ENCODE results near the gene DRD2.

Gene DRD2

DNA sequence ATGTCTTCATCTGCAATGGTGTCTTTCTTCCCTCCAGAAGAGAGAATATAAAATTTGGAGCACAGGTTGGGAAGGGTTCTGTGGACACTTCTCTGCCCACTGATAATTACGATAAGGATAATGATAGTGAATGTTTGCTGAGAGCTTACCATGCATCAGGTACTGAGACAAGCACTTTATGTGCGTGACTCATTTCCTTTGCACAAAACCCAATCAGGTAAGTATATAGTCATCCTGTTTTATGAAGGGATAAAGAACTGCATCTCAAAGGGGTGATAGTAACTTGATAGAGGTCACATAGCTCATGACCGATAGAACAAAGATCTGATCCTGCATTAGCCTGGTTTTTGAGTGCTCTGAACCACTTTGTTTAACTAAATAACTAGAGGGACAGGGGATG lies 9.4 kb downstream of the DRD2 start:
- H3F3A ChIP-seq (ENCODE audit: insufficient read depth) = no peaks in the 10 kb centered on the region
- H3K9ac ChIP-seq (ENCODE audit: low read length) = no peak overlapping the region
- TF ChIP-seq, protein P1, sequence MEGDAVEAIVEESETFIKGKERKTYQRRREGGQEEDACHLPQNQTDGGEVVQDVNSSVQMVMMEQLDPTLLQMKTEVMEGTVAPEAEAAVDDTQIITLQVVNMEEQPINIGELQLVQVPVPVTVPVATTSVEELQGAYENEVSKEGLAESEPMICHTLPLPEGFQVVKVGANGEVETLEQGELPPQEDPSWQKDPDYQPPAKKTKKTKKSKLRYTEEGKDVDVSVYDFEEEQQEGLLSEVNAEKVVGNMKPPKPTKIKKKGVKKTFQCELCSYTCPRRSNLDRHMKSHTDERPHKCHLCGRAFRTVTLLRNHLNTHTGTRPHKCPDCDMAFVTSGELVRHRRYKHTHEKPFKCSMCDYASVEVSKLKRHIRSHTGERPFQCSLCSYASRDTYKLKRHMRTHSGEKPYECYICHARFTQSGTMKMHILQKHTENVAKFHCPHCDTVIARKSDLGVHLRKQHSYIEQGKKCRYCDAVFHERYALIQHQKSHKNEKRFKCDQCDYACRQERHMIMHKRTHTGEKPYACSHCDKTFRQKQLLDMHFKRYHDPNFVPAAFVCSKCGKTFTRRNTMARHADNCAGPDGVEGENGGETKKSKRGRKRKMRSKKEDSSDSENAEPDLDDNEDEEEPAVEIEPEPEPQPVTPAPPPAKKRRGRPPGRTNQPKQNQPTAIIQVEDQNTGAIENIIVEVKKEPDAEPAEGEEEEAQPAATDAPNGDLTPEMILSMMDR (IDR thresholded peaks at IDR 0.05; ENCODE audit: insufficient read depth, low read length, poor library complexity, severe bottlenecking) = no peak
- no peak for TF ChIP-seq EZH2phosphoT487 (conservative IDR thresholded peaks at IDR 0.05; ENCODE audit: low read length)
- H3K27ac ChIP-seq (ENCODE audit: low read depth, low read length) = no peak overlapping the region
- H3K79me2 ChIP-seq (ENCODE audit: insufficient read depth, low read length) = no peaks in the 10 kb centered on the region
- no peaks in the 10 kb centered on the region for H3K9me2 ChIP-seq (replicated peaks; ENCODE audit: insufficient read depth, low read length)
- no peak overlapping the region for H2AFZ ChIP-seq (ENCODE audit: low read depth, low read length, severe bottlenecking)
- H3K36me3 ChIP-seq (ENCODE audit: low read length) = no peaks in the 10 kb centered on the region
- no peak overlapping the region for H3K4me3 ChIP-seq (ENCODE audit: insufficient read depth, low read length, poor library complexity, severe bottlenecking)
- no peaks in the 10 kb centered on the region for H4K20me1 ChIP-seq (ENCODE audit: low read depth, low read length)
- no peak overlapping the region for H3K4me2 ChIP-seq (ENCODE audit: low read depth, low read length, poor library complexity, severe bottlenecking)
- no peaks in the 10 kb centered on the region for H3K27me3 ChIP-seq (ENCODE audit: low read length)
- H3K9me3 ChIP-seq (ENCODE audit: insufficient read depth, low read length) = no peaks in the 10 kb centered on the region

DNA sequence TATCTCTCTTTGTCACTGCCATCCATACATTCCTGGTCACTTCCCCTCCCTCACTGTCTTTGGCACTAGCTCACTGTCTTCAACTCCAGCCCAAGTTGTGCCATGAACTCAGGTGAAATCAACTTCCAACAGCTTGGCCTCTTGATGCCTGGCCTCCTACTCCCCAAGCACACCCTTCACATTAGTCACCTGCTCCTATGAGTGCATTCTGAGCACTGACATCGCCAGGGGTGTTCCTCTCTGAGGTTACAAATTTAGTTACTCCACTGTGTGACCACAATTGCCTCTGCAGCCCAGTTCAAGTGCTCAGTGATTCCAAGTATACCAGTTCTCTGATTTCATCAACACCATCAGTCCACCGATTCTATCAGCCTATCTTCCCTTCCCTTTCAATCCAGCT lies 10.8 kb downstream of the DRD2 start:
- Histone ChIP-seq H3F3A (ENCODE audit: insufficient read depth) (no peaks in the 10 kb centered on the region), H3K9ac (ENCODE audit: low read length) (no peak overlapping the region), H3K27ac (ENCODE audit: low read depth, low read length) (no peak overlapping the region), H3K79me2 (ENCODE audit: insufficient read depth, low read length) (no peaks in the 10 kb centered on the region), H3K27me3 (ENCODE audit: low read length) (no peaks in the 10 kb centered on the region), H3K9me2 (replicated peaks; ENCODE audit: insufficient read depth, low read length) (no peaks in the 10 kb centered on the region), H3K4me3 (ENCODE audit: insufficient read depth, low read length, poor library complexity, severe bottlenecking) (no peak overlapping the region), H3K4me2 (ENCODE audit: low read depth, low read length, poor library complexity, severe bottlenecking) (no peak overlapping the region), H2AFZ (ENCODE audit: low read depth, low read length, severe bottlenecking) (no peak overlapping the region), H4K20me1 (ENCODE audit: low read depth, low read length) (no peaks in the 10 kb centered on the region), H3K36me3 (ENCODE audit: low read length) (no peaks in the 10 kb centered on the region), H3K9me3 (ENCODE audit: insufficient read depth, low read length) (no peaks in the 10 kb centered on the region)
- TF ChIP-seq, protein P1 (IDR thresholded peaks at IDR 0.05; ENCODE audit: insufficient read depth, low read length, poor library complexity, severe bottlenecking) = no peak
- TF ChIP-seq EZH2phosphoT487 (conservative IDR thresholded peaks at IDR 0.05; ENCODE audit: low read length) = no peak

DNA sequence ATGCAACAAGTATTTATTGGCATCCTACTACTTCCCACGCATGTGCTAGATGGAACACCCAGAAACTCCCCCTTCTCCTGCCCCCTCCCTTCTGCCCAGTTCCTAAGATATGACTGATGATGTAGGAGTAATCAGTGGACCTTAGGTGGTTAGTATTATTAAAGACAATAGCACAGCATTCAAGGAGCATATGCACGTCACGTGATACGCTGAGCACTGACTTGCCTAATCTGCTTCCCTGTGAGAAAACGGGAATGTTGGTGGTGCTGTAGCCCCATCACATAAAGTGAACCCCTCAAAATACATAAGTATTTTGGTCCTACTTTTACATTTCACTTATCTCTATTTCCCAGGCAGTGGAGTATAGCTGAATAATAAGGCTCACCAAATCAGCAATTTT lies 12.4 kb downstream of the DRD2 start:
- TF ChIP-seq, protein P1 (IDR thresholded peaks at IDR 0.05; ENCODE audit: insufficient read depth, low read length, poor library complexity, severe bottlenecking) = no peak
- TF ChIP-seq EZH2phosphoT487 (conservative IDR thresholded peaks at IDR 0.05; ENCODE audit: low read length) = no peak
- H3K4me3 ChIP-seq (ENCODE audit: insufficient read depth, low read length, poor library complexity, severe bottlenecking) = no peak overlapping the region
- H3F3A ChIP-seq (ENCODE audit: insufficient read depth) = no peaks in the 10 kb centered on the region
- no peaks in the 10 kb centered on the region for H3K9me3 ChIP-seq (ENCODE audit: insufficient read depth, low read length)
- H3K79me2 ChIP-seq (ENCODE audit: insufficient read depth, low read length) = no peaks in the 10 kb centered on the region
- H3K36me3 ChIP-seq (ENCODE audit: low read length) = no peaks in the 10 kb centered on the region
- H4K20me1 ChIP-seq (ENCODE audit: low read depth, low read length) = no peaks in the 10 kb centered on the region
- no peaks in the 10 kb centered on the region for H3K9me2 ChIP-seq (replicated peaks; ENCODE audit: insufficient read depth, low read length)
- no peak overlapping the region for H3K27ac ChIP-seq (ENCODE audit: low read depth, low read length)
- H3K4me2 ChIP-seq (ENCODE audit: low read depth, low read length, poor library complexity, severe bottlenecking) = no peak overlapping the region
- no peak overlapping the region for H2AFZ ChIP-seq (ENCODE audit: low read depth, low read length, severe bottlenecking)
- no peak overlapping the region for H3K9ac ChIP-seq (ENCODE audit: low read length)
- no peaks in the 10 kb centered on the region for H3K27me3 ChIP-seq (ENCODE audit: low read length)
